ENCODE data around the gene ASIC2. TPM values are rescaled to one million over a fixed set of nuclear protein-coding genes. Genes with fewer than 3 reads are reported as not detected.

ASIC2 gene
- total and polyA plus RNA-seq, 2 donors (not counting 3 experiments of a cell fraction or from before 2014, with no cell fraction given): not detected

DNA sequence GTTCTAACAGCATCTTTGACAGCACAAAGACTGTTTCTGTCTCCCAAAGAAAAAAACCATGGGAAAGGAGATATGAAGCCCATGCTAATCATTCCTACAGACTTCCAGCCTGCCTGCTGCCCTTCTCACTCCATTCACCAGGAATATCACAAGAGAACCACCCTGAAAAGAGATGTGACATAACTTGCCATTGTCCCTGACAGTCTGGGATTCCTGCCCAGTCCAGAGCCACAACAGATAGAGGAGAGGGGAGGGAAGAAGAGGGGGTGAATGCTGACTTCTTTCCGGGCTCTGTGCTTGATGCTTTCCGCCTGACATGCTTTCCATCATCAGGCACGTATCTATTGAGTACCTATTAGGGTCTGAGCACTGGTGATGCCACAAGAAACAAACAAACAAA is 31.6 kb upstream of the ASIC2 start:
- dilution Hi-C loops (cut with MboI; ENCODE audit: extremely low pct_ligation_motif_present, low sequenced_read_pairs) (no loop called here), intact Hi-C loops (cut with micrococcal nuclease) (no loop called here)
- H3K4me2 ChIP-seq (ENCODE audit: insufficient read depth, low read length): no peak overlapping the region
- CTCF ChIA-PET: no interaction called here
- no peak for DNase-seq (ENCODE audit: low read depth, low spot score)
- POLR2A ChIA-PET: no interaction called here
- no peak overlapping the region for H3K9ac ChIP-seq (replicated peaks; ENCODE audit: extremely low read depth, insufficient read depth, low read length)
- H3K4me3 ChIP-seq (replicated peaks in 1 of 3; ENCODE audit: insufficient read depth in 1 of 3, low read depth in 1 of 3, low read length in 3 of 3): no peak overlapping the region
- H3K27me3 ChIP-seq (ENCODE audit: control insufficient read depth in 2 of 2, insufficient read depth in 2 of 2, low read length in 2 of 2): no peaks in the 10 kb centered on the region
- TF ChIP-seq POLR2AphosphoS5 (IDR thresholded peaks at IDR 0.05; ENCODE audit: insufficient read depth, low read depth, low read length): no peak
- TF ChIP-seq EZH2 (IDR thresholded peaks at IDR 0.05; ENCODE audit: borderline replicate concordance, low read depth, low read length, severe bottlenecking): no peak
- TF ChIP-seq FOS (IDR thresholded peaks at IDR 0.05; ENCODE audit: borderline replicate concordance, insufficient read depth, low read length): no peak
- TF ChIP-seq JUN (IDR thresholded peaks at IDR 0.05; ENCODE audit: borderline replicate concordance, insufficient read depth, insufficient read length, low read depth): no peak
- TF ChIP-seq MAX (IDR thresholded peaks at IDR 0.05; ENCODE audit: insufficient read depth, insufficient read length): no peak
- TF ChIP-seq, protein P1, sequence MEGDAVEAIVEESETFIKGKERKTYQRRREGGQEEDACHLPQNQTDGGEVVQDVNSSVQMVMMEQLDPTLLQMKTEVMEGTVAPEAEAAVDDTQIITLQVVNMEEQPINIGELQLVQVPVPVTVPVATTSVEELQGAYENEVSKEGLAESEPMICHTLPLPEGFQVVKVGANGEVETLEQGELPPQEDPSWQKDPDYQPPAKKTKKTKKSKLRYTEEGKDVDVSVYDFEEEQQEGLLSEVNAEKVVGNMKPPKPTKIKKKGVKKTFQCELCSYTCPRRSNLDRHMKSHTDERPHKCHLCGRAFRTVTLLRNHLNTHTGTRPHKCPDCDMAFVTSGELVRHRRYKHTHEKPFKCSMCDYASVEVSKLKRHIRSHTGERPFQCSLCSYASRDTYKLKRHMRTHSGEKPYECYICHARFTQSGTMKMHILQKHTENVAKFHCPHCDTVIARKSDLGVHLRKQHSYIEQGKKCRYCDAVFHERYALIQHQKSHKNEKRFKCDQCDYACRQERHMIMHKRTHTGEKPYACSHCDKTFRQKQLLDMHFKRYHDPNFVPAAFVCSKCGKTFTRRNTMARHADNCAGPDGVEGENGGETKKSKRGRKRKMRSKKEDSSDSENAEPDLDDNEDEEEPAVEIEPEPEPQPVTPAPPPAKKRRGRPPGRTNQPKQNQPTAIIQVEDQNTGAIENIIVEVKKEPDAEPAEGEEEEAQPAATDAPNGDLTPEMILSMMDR (IDR thresholded peaks at IDR 0.05; ENCODE audit: extremely low read depth in 1 of 2, insufficient read depth in 1 of 2, low read depth in 1 of 2, low read length in 2 of 2): no peak
- TF ChIP-seq POLR2A (IDR thresholded peaks at IDR 0.05; ENCODE audit: low read depth, low read length): no peak
- TF ChIP-seq GATA2 (IDR thresholded peaks at IDR 0.05; ENCODE audit: insufficient read depth, insufficient read length, low read depth, low read length): no peak
- TF ChIP-seq MYC (IDR thresholded peaks at IDR 0.05; ENCODE audit: low read depth, low read length): no peak
- H3K36me3 ChIP-seq (ENCODE audit: control insufficient read depth in 2 of 2, extremely low read depth in 1 of 2, insufficient read depth in 2 of 2, low read length in 2 of 2): no peaks in the 10 kb centered on the region
- no peak overlapping the region for H3K27ac ChIP-seq (ENCODE audit: insufficient read depth, low read depth, low read length)
- H2AFZ ChIP-seq (ENCODE audit: low read depth, low read length): no peak overlapping the region
- no peaks in the 10 kb centered on the region for H3K9me1 ChIP-seq (replicated peaks; ENCODE audit: control insufficient read depth, extremely low read depth, insufficient read depth, low read length)
- no peaks in the 10 kb centered on the region for H3K79me2 ChIP-seq (ENCODE audit: control insufficient read depth, insufficient read depth, low read length)
- no peaks in the 10 kb centered on the region for H3K9me3 ChIP-seq (replicated peaks; ENCODE audit: control insufficient read depth, insufficient read depth, low read length)
- no peaks in the 10 kb centered on the region for H3K4me1 ChIP-seq (ENCODE audit: control insufficient read depth, extremely low read depth, insufficient read depth, low read length)
- BruUV-seq (replicated peaks): no TSS peak
- no peaks in the 10 kb centered on the region for H4K20me1 ChIP-seq (replicated peaks; ENCODE audit: control insufficient read depth, extremely low read depth, insufficient read depth, low read length)
- no peak for FAIRE-seq

Data from endothelial cell of umbilical vein (primary cell).